B cell (primary cell): ENCODE data around the gene SLC27A3. TPM values are rescaled to one million over a fixed set of nuclear protein-coding genes. Genes with fewer than 3 reads are reported as not detected.
"Not testable (repeated sequence)": the region's sequence is repeated elsewhere in the genome, so short reads cannot be mapped to it uniquely, and the experiment has no call there.

Experiments used
- ATAC-seq: fragments of 200-7000 bp; cut with Tn5 transposase; one replicate; pipeline ENCODE4 v1.10.0; 2021; ENCODE audit warnings: low read depth, mild to moderate bottlenecking, moderate number of reproducible peaks, moderate library complexity
- CTCF ChIA-PET: fragments of 350-600 bp; sonication (Branson Sonifier 250); formaldehyde crosslinking; loops from one replicate; lab custom pipeline; 2021; ENCODE audit warnings: antibody characterized with exemption, inconsistent platforms; lab: Charles Lee
- POLR2A ChIA-PET: fragments of 350-600 bp; sonication (Branson Sonifier 250); formaldehyde crosslinking; loops from one replicate; lab custom pipeline; 2021; ENCODE audit warnings: antibody characterized with exemption; lab: Charles Lee
- DNase-seq: peaks from one replicate; pipeline ENCODE4 v3.0.0; 2013
- H2AFZ ChIP-seq: 2 replicates; pipeline ENCODE4 v1.6.1; 2012; ENCODE audit warnings: mild to moderate bottlenecking, low read depth, low read length; ENCODE audit not compliant: insufficient read depth, poor library complexity, severe bottlenecking
- H3K27ac ChIP-seq, 2 donors: 1 replicate in 1 of 2; 2 replicates in 1 of 2; pipeline ENCODE4 v1.5.1; 2012 to 2013; ENCODE audit warnings: low read length in 2 of 2, mild to moderate bottlenecking in 2 of 2, moderate library complexity in 1 of 2
- H3K27me3 ChIP-seq, 4 experiments: fragments of 200-600 bp in 1 of 4; sonication (generic) in 1 of 4; replicated peaks in 1 of 4; 1 replicate in 2 of 4; 2 replicates in 2 of 4; pipeline versions ENCODE4 v1.6.1 to v1.7.0; 2013 to 2016; ENCODE audit warnings: low read length in 3 of 4, mild to moderate bottlenecking in 2 of 4, mixed read lengths in 1 of 4, moderate library complexity in 1 of 4; ENCODE audit not compliant: insufficient read depth in 4 of 4, control insufficient read depth in 3 of 4; ENCODE audit errors: control extremely low read depth in 1 of 4
- H3K36me3 ChIP-seq, 2 experiments: replicated peaks in 1 of 2; 1 replicate in 1 of 2; 2 replicates in 1 of 2; pipeline versions ENCODE4 v1.6.1 to v1.7.1; 2013; ENCODE audit warnings: low read length in 1 of 2; ENCODE audit not compliant: insufficient read depth in 2 of 2, control insufficient read depth in 1 of 2; ENCODE audit errors: control extremely low read depth in 1 of 2, extremely low read depth in 1 of 2
- H3K4me1 ChIP-seq, 2 donors: fragments of 200-600 bp in 1 of 2; sonication (generic) in 1 of 2; 1 replicate in 1 of 2; 2 replicates in 1 of 2; pipeline versions ENCODE4 v1.5.1 to v1.6.1; 2013 to 2017; ENCODE audit warnings: low read length in 2 of 2; ENCODE audit not compliant: control insufficient read depth in 2 of 2, insufficient read depth in 2 of 2
- H3K4me2 ChIP-seq: replicated peaks from 2 replicates; pipeline ENCODE3; 2012; ENCODE audit warnings: mild to moderate bottlenecking, low read depth, low read length; ENCODE audit not compliant: poor library complexity, severe bottlenecking
- H3K4me3 ChIP-seq, 5 experiments: fragments of 200-600 bp in 1 of 5; sonication (generic) in 1 of 5; 1 replicate in 3 of 5; 2 replicates in 2 of 5; pipeline versions ENCODE4 v1.5.1 to v1.7.0; 2011 to 2016; ENCODE audit warnings: low read length in 4 of 5, mild to moderate bottlenecking in 4 of 5, low read depth in 2 of 5, control low read depth in 1 of 5, moderate library complexity in 1 of 5; ENCODE audit not compliant: insufficient read depth in 1 of 5; ENCODE audit errors: control extremely low read depth in 1 of 5, extremely low read depth in 1 of 5
- H3K79me2 ChIP-seq: fragments of 200-600 bp; sonication (generic); one replicate; pipeline ENCODE4 v1.6.0; 2016; ENCODE audit warnings: low read length; ENCODE audit not compliant: control insufficient read depth, insufficient read depth
- H3K9ac ChIP-seq: fragments of 200-600 bp; sonication (generic); 2 replicates; pipeline ENCODE4 v1.6.1; 2017; ENCODE audit warnings: mild to moderate bottlenecking, low read length, moderate library complexity
- H3K9me3 ChIP-seq, 3 donors: one replicate each; pipeline versions ENCODE4 v1.6.1 to v1.7.1; 2013; ENCODE audit warnings: low read length in 2 of 3; ENCODE audit not compliant: control insufficient read depth in 2 of 3, insufficient read depth in 1 of 3; ENCODE audit errors: control extremely low read depth in 1 of 3
- H4K20me1 ChIP-seq: 2 replicates; pipeline ENCODE4 v1.6.0; 2012; ENCODE audit warnings: mild to moderate bottlenecking, low read length; ENCODE audit not compliant: insufficient read depth, control insufficient read depth, poor library complexity, severe bottlenecking
- H3K27ac Mint-ChIP-seq: one replicate; pipeline ENCODE4 v1.8.0; 2021; ENCODE audit warnings: mixed read lengths
- H3K27me3 Mint-ChIP-seq: one replicate; pipeline ENCODE4 v1.8.0; 2021; ENCODE audit warnings: mixed read lengths
- H3K4me1 Mint-ChIP-seq: one replicate; pipeline ENCODE4 v1.8.0; 2021; ENCODE audit warnings: mixed read lengths
- H3K4me3 Mint-ChIP-seq: one replicate; pipeline ENCODE4 v1.8.0; 2021; ENCODE audit warnings: mixed read lengths
- H3K9me3 Mint-ChIP-seq: one replicate; pipeline ENCODE4 v1.8.0; 2022; ENCODE audit warnings: mixed read lengths; ENCODE audit not compliant: insufficient read depth
- EZH2 ChIP-seq: IDR thresholded peaks from 2 replicates; pipeline ENCODE4 v1.6.1; 2012; ENCODE audit warnings: borderline replicate concordance, low read depth, mild to moderate bottlenecking, moderate library complexity, low read length; ENCODE audit not compliant: insufficient read depth, poor library complexity, severe bottlenecking
- WGBS: methylation state at CpG from one replicate; pipeline ENCODE4 v1.1.5; 2013; ENCODE audit warnings: missing lambda C conversion rate; ENCODE audit not compliant: insufficient coverage; 5-methylcytosine and 5-hydroxymethylcytosine counted together
- intact Hi-C: fragments of 100-400 bp; cut with micrococcal nuclease; formaldehyde crosslinking; loops from one replicate; pipeline ENCODE4 v1.10.0; 2022
- polyA plus RNA-seq: library from polyadenylated mRNA; depleted of rRNA; stranded (reverse); fragments of >200 nt; gene quantifications from 2 replicates; pipeline ENCODE4 v1.2.3, GENCODE V29; 2012
- total RNA-seq, 2 donors: library from RNA; stranded (reverse); fragments of 120-200 nt in 1 of 2; gene quantifications; 1 replicate in 1 of 2; 2 replicates in 1 of 2; pipeline versions ENCODE4 v1.2.3 to v1.2.4, GENCODE V29; 2013 to 2022
- TF ChIP-seq, protein P1 (sequence below): fragments of 200-600 bp; IDR thresholded peaks from one replicate; pipeline ENCODE4 v1.8.0; 2022; ENCODE audit warnings: antibody characterized with exemption, mild to moderate bottlenecking

The SLC27A3 gene
- total and polyA plus RNA-seq, 2 donors (not counting 1 experiment from before 2014, with no cell fraction given): 15.6 to 19.4 TPM

GRCh38 chr1:153764310-153764709, 10.9 kb upstream of the SLC27A3 start:
- no peak for DNase-seq
- peaks cover 17 to 56% of the 10 kb centered on the region in 2 experiments for H3K36me3 ChIP-seq
- no peak overlapping the region for H3K4me3 Mint-ChIP-seq

GRCh38 chr1:153766663-153767062, 8.5 kb upstream of the SLC27A3 start:
- H3K9me3 Mint-ChIP-seq, H3K27me3 Mint-ChIP-seq, H3K79me2 ChIP-seq, H2AFZ ChIP-seq, H3K4me3 ChIP-seq, DNase-seq, H3K27ac ChIP-seq, intact Hi-C loops, H3K27ac Mint-ChIP-seq, ATAC-seq, H3K4me2 ChIP-seq, H4K20me1 ChIP-seq, H3K9ac ChIP-seq, H3K27me3 ChIP-seq, H3K9me3 ChIP-seq, H3K4me3 Mint-ChIP-seq: not testable (repeated sequence)
- 99% methylated on average over 7 of the region's 10 CpGs for WGBS
- H3K4me1 ChIP-seq: peaks cover 16% of the 10 kb centered on the region in 2 donors
- POLR2A ChIA-PET: interaction anchor here (1.0 kb wide), 1 partner anchor 9 kb away, joined by 3 read pairs; the partner anchor contains the start of gene SLC27A3
- CTCF ChIA-PET: interaction anchor here (0.9 to 1.0 kb wide), 3 partner anchors 32 to 472 kb away, joined by 3 to 5 read pairs (median 3); no protein-coding TSS in a partner anchor
- H3K36me3 ChIP-seq: peaks cover 16 to 54% of the 10 kb centered on the region in 2 experiments
- H3K4me1 Mint-ChIP-seq: peaks cover 19% of the 10 kb centered on the region

More at GRCh38 chr1:153764310-153764709, 10.9 kb upstream of the SLC27A3 start:
- no peak overlapping the region for H3K9ac ChIP-seq
- H3K27me3 Mint-ChIP-seq: no peaks in the 10 kb centered on the region
- intact Hi-C loops: no loop called here
- ATAC-seq: no peak
- POLR2A ChIA-PET: no interaction called here
- H3K27me3 ChIP-seq: no peaks in the 10 kb centered on the region
- no peak overlapping the region for H2AFZ ChIP-seq
- H3K79me2 ChIP-seq: no peaks in the 10 kb centered on the region
- peaks cover 2% of the 10 kb centered on the region for H3K4me1 Mint-ChIP-seq
- CTCF ChIA-PET: no interaction called here
- no peaks in the 10 kb centered on the region for H4K20me1 ChIP-seq
- 100% methylated on average over 2 of the region's 5 CpGs for WGBS
- no peak overlapping the region for H3K4me2 ChIP-seq
- no peak overlapping the region for H3K27ac Mint-ChIP-seq
- H3K9me3 ChIP-seq: no peaks in the 10 kb centered on the region
- H3K4me3 ChIP-seq: no peak overlapping the region
- TF ChIP-seq EZH2: no peak
- TF ChIP-seq, protein P1, sequence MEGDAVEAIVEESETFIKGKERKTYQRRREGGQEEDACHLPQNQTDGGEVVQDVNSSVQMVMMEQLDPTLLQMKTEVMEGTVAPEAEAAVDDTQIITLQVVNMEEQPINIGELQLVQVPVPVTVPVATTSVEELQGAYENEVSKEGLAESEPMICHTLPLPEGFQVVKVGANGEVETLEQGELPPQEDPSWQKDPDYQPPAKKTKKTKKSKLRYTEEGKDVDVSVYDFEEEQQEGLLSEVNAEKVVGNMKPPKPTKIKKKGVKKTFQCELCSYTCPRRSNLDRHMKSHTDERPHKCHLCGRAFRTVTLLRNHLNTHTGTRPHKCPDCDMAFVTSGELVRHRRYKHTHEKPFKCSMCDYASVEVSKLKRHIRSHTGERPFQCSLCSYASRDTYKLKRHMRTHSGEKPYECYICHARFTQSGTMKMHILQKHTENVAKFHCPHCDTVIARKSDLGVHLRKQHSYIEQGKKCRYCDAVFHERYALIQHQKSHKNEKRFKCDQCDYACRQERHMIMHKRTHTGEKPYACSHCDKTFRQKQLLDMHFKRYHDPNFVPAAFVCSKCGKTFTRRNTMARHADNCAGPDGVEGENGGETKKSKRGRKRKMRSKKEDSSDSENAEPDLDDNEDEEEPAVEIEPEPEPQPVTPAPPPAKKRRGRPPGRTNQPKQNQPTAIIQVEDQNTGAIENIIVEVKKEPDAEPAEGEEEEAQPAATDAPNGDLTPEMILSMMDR: no peak
- no peaks in the 10 kb centered on the region for H3K9me3 Mint-ChIP-seq
- H3K27ac ChIP-seq: no peak overlapping the region
- no peaks in the 10 kb centered on the region for H3K4me1 ChIP-seq
